ENCODE results near the gene OR51G1.

The OR51G1 gene

GRCh38 chr11:4947505-4947904, 23.4 kb upstream of the OR51G1 start, which contains the start of gene OR51A4:
OR51A4 (minus strand) TSS chr11:4947605; CDS start chr11:4947100, 505 bp downstream.
- TF ChIP-seq TCF12 (IDR thresholded peaks at IDR 0.05; ENCODE audit: low read depth), result no peak
- TF ChIP-seq EP300 (IDR thresholded peaks at IDR 0.05; ENCODE audit: borderline replicate concordance), result no peak
- TF ChIP-seq CREB1 (IDR thresholded peaks at IDR 0.05; ENCODE audit: low read depth), result no peak
- TF ChIP-seq REST (IDR thresholded peaks at IDR 0.05; ENCODE audit: low read depth), result no peak

GRCh38 chr11:4936745-4937144, 12.6 kb upstream of the OR51G1 start:
- no peak for TF ChIP-seq FOXM1 (IDR thresholded peaks at IDR 0.05; ENCODE audit: borderline replicate concordance, low read depth)
- no peak for TF ChIP-seq EP300 (IDR thresholded peaks at IDR 0.05; ENCODE audit: borderline replicate concordance)
- no peak for TF ChIP-seq USF1 (IDR thresholded peaks at IDR 0.05)
- no peak for TF ChIP-seq YY1 (IDR thresholded peaks at IDR 0.05; ENCODE audit: low read depth)
- no peak for TF ChIP-seq TCF12 (IDR thresholded peaks at IDR 0.05; ENCODE audit: low read depth)
- no peak for TF ChIP-seq ZBTB7A (IDR thresholded peaks at IDR 0.05; ENCODE audit: low read depth)
- no peak for TF ChIP-seq REST (IDR thresholded peaks at IDR 0.05; ENCODE audit: low read depth)
- TF ChIP-seq NFIC (IDR thresholded peaks at IDR 0.05), result no peak
- no peak for TF ChIP-seq TEAD4 (IDR thresholded peaks at IDR 0.05)
- TF ChIP-seq TAF1 (IDR thresholded peaks at IDR 0.05; ENCODE audit: low read depth), result no peak
- no peak for TF ChIP-seq EGR1 (IDR thresholded peaks at IDR 0.05)
- TF ChIP-seq RAD21 (IDR thresholded peaks at IDR 0.05; ENCODE audit: low read depth), result no peak
- TF ChIP-seq CREB1 (IDR thresholded peaks at IDR 0.05; ENCODE audit: low read depth), result no peak
- TF ChIP-seq MAX (IDR thresholded peaks at IDR 0.05), result no peak
- TF ChIP-seq CEBPB (IDR thresholded peaks at IDR 0.05), result no peak

- TF ChIP-seq NFIC (IDR thresholded peaks at IDR 0.05), result no peak
- no peak for TF ChIP-seq ZBTB7A (IDR thresholded peaks at IDR 0.05; ENCODE audit: low read depth)
- TF ChIP-seq MAX (IDR thresholded peaks at IDR 0.05), result no peak
- TF ChIP-seq RAD21 (IDR thresholded peaks at IDR 0.05; ENCODE audit: low read depth), result no peak
- no peak for TF ChIP-seq EGR1 (IDR thresholded peaks at IDR 0.05)
- TF ChIP-seq TEAD4 (IDR thresholded peaks at IDR 0.05), result no peak
- TF ChIP-seq REST (IDR thresholded peaks at IDR 0.05; ENCODE audit: low read depth), result no peak
- TF ChIP-seq YY1 (IDR thresholded peaks at IDR 0.05; ENCODE audit: low read depth), result no peak
- no peak for TF ChIP-seq FOXM1 (IDR thresholded peaks at IDR 0.05; ENCODE audit: borderline replicate concordance, low read depth)
- TF ChIP-seq CREB1 (IDR thresholded peaks at IDR 0.05; ENCODE audit: low read depth), result no peak
- TF ChIP-seq TCF12 (IDR thresholded peaks at IDR 0.05; ENCODE audit: low read depth), result no peak
- TF ChIP-seq CEBPB (IDR thresholded peaks at IDR 0.05), result no peak
- TF ChIP-seq EP300 (IDR thresholded peaks at IDR 0.05; ENCODE audit: borderline replicate concordance), result no peak
- no peak for TF ChIP-seq USF1 (IDR thresholded peaks at IDR 0.05)
- TF ChIP-seq TAF1 (IDR thresholded peaks at IDR 0.05; ENCODE audit: low read depth), result no peak
Observed at GRCh38 chr11:4932751-4933150, 8.6 kb upstream of the OR51G1 start.

GRCh38 chr11:4926608-4927007, 2.5 kb upstream of the OR51G1 start:
- TF ChIP-seq CEBPB (IDR thresholded peaks at IDR 0.05), result no peak
- TF ChIP-seq ZBTB7A (IDR thresholded peaks at IDR 0.05; ENCODE audit: low read depth), result no peak
- no peak for TF ChIP-seq MAX (IDR thresholded peaks at IDR 0.05)
- no peak for TF ChIP-seq REST (IDR thresholded peaks at IDR 0.05; ENCODE audit: low read depth)
- no peak for TF ChIP-seq TEAD4 (IDR thresholded peaks at IDR 0.05)
- no peak for TF ChIP-seq TAF1 (IDR thresholded peaks at IDR 0.05; ENCODE audit: low read depth)
- TF ChIP-seq RAD21 (IDR thresholded peaks at IDR 0.05; ENCODE audit: low read depth), result no peak
- TF ChIP-seq USF1 (IDR thresholded peaks at IDR 0.05), result no peak
- TF ChIP-seq TCF12 (IDR thresholded peaks at IDR 0.05; ENCODE audit: low read depth), result no peak
- TF ChIP-seq CREB1 (IDR thresholded peaks at IDR 0.05; ENCODE audit: low read depth), result no peak
- no peak for TF ChIP-seq EGR1 (IDR thresholded peaks at IDR 0.05)
- TF ChIP-seq YY1 (IDR thresholded peaks at IDR 0.05; ENCODE audit: low read depth), result no peak
- TF ChIP-seq EP300 (IDR thresholded peaks at IDR 0.05; ENCODE audit: borderline replicate concordance), result no peak
- no peak for TF ChIP-seq NFIC (IDR thresholded peaks at IDR 0.05)
- TF ChIP-seq FOXM1 (IDR thresholded peaks at IDR 0.05; ENCODE audit: borderline replicate concordance, low read depth), result no peak
